Astrocyte (in vitro differentiated cells and primary cell): Measurements from ENCODE around the gene PPIAL4G.
"Not testable (repeated sequence)": the region's sequence is repeated elsewhere in the genome, so short reads cannot be mapped to it uniquely, and the experiment has no call there.

ENCODE experiments used
- EZH2 ChIP-seq: IDR thresholded peaks from 2 replicates; pipeline ENCODE4 v1.6.1; 2012; ENCODE audit warnings: mild to moderate bottlenecking, low read length, inconsistent platforms; ENCODE audit not compliant: insufficient read depth
- TF ChIP-seq, protein P1 (sequence below): IDR thresholded peaks from 2 replicates; pipeline ENCODE4 v1.5.1; 2011; ENCODE audit warnings: low read depth, mild to moderate bottlenecking, inconsistent platforms, low read length, moderate library complexity; ENCODE audit not compliant: insufficient read depth

- TF ChIP-seq EZH2, result not testable (repeated sequence)
- TF ChIP-seq, protein P1, sequence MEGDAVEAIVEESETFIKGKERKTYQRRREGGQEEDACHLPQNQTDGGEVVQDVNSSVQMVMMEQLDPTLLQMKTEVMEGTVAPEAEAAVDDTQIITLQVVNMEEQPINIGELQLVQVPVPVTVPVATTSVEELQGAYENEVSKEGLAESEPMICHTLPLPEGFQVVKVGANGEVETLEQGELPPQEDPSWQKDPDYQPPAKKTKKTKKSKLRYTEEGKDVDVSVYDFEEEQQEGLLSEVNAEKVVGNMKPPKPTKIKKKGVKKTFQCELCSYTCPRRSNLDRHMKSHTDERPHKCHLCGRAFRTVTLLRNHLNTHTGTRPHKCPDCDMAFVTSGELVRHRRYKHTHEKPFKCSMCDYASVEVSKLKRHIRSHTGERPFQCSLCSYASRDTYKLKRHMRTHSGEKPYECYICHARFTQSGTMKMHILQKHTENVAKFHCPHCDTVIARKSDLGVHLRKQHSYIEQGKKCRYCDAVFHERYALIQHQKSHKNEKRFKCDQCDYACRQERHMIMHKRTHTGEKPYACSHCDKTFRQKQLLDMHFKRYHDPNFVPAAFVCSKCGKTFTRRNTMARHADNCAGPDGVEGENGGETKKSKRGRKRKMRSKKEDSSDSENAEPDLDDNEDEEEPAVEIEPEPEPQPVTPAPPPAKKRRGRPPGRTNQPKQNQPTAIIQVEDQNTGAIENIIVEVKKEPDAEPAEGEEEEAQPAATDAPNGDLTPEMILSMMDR, result not testable (repeated sequence)
Measured at GRCh38 chr1:148522072-148522471, 39.0 kb upstream of the PPIAL4G start.
